Mucosa of stomach (tissue), 1 donor: ENCODE measurements around the gene PPP1CB.

Source experiments
- H3K27me3 ChIP-seq: one replicate; pipeline ENCODE4 v1.7.0; 2013; ENCODE audit warnings: mild to moderate bottlenecking, low read length; ENCODE audit not compliant: control insufficient read depth, insufficient read depth
- H3K36me3 ChIP-seq: one replicate; pipeline ENCODE4 v1.7.0; 2013; ENCODE audit warnings: low read length; ENCODE audit not compliant: control insufficient read depth, insufficient read depth
- H3K4me1 ChIP-seq: one replicate; pipeline ENCODE4 v1.7.0; 2013; ENCODE audit warnings: mild to moderate bottlenecking, low read length; ENCODE audit not compliant: control insufficient read depth, insufficient read depth
- H3K4me3 ChIP-seq: one replicate; pipeline ENCODE4 v1.7.0; 2013; ENCODE audit warnings: low read length
- H3K9ac ChIP-seq: one replicate; pipeline ENCODE4 v1.7.0; 2013; ENCODE audit warnings: mild to moderate bottlenecking, low read length, moderate library complexity
- H3K9me3 ChIP-seq: one replicate; pipeline ENCODE4 v1.7.0; 2013; ENCODE audit warnings: mild to moderate bottlenecking, low read length, moderate library complexity; ENCODE audit not compliant: control insufficient read depth
- donor health status: Pancreatic carcinoma.

The PPP1CB gene

GRCh38 chr2:28835781-28836180 is 84.2 kb downstream of the PPP1CB start:
- no peaks in the 10 kb centered on the region for H3K4me1 ChIP-seq
- H3K9ac ChIP-seq = no peak overlapping the region
- H3K36me3 ChIP-seq = no peaks in the 10 kb centered on the region
- no peaks in the 10 kb centered on the region for H3K27me3 ChIP-seq
- no peaks in the 10 kb centered on the region for H3K9me3 ChIP-seq
- H3K4me3 ChIP-seq = no peak overlapping the region

- Histone ChIP-seq H3K36me3 (no peaks in the 10 kb centered on the region), H3K27me3 (no peaks in the 10 kb centered on the region), H3K4me3 (no peak overlapping the region), H3K9ac (no peak overlapping the region), H3K9me3 (no peaks in the 10 kb centered on the region), H3K4me1 (no peaks in the 10 kb centered on the region)
These were observed 87.3 kb downstream of the PPP1CB start for GRCh38 chr2:28838971-28839370.

GRCh38 chr2:28842042-28842441 is 90.4 kb downstream of the PPP1CB start:
- no peaks in the 10 kb centered on the region for H3K36me3 ChIP-seq
- H3K27me3 ChIP-seq = no peaks in the 10 kb centered on the region
- no peak overlapping the region for H3K9ac ChIP-seq

More at GRCh38 chr2:28842042-28842441, 90.4 kb downstream of the PPP1CB start:
- Histone ChIP-seq H3K4me1 (no peaks in the 10 kb centered on the region), H3K9me3 (no peaks in the 10 kb centered on the region), H3K4me3 (no peak overlapping the region)
